Endothelial cell of umbilical vein (primary cell): Measurements from ENCODE around the gene ZMYND11. TPM values are rescaled to one million over a fixed set of nuclear protein-coding genes. Genes with fewer than 3 reads are reported as not detected.

Experiments used
- BruUV-seq: library from RNA; stranded (reverse); fragments of 400-500 nt; replicated peaks from 2 replicates; lab custom pipeline; 2021; lab: Mats Ljungman, UMichigan
- CTCF ChIA-PET: fragments of 300-600, 350-600 bp; sonication (Branson Sonifier 250); formaldehyde crosslinking; loops from one replicate; lab custom pipeline; 2021; ENCODE audit warnings: antibody characterized with exemption, inconsistent platforms; lab: Charles Lee
- POLR2A ChIA-PET: fragments of 300-600, 350-600 bp; sonication (Branson Sonifier 250); formaldehyde crosslinking; loops from one replicate; lab custom pipeline; 2021; ENCODE audit warnings: antibody characterized with exemption, inconsistent platforms; lab: Charles Lee
- DNase-seq: peaks from one replicate; pipeline ENCODE4 v3.0.0-alpha.2; 2011; ENCODE audit warnings: low read depth, low spot score
- FAIRE-seq: peaks from 2 replicates; lab custom pipeline; 2011; peaks lifted over from hg19 to GRCh38; lab: Jason Lieb, UNC
- H2AFZ ChIP-seq: 2 replicates; pipeline ENCODE4 v1.6.0; 2012; ENCODE audit warnings: low read depth, low read length, control low read depth, inconsistent platforms
- H3K27ac ChIP-seq: 2 replicates; pipeline ENCODE4 v1.5.1; 2011; ENCODE audit warnings: low read depth, mild to moderate bottlenecking, control low read depth, low read length, moderate library complexity; ENCODE audit not compliant: insufficient read depth
- H3K27me3 ChIP-seq, 2 experiments: 2 replicates each; pipeline versions ENCODE4 v1.6.0 to v1.6.1; 2011; ENCODE audit warnings: low read length in 2 of 2, mixed read lengths in 1 of 2; ENCODE audit not compliant: control insufficient read depth in 2 of 2, insufficient read depth in 2 of 2
- H3K36me3 ChIP-seq, 2 experiments: 2 replicates in 1 of 2; 3 replicates in 1 of 2; pipeline ENCODE4 v1.5.1; 2011; ENCODE audit warnings: low read length in 2 of 2, mild to moderate bottlenecking in 1 of 2, moderate library complexity in 1 of 2; ENCODE audit not compliant: control insufficient read depth in 2 of 2, insufficient read depth in 2 of 2; ENCODE audit errors: extremely low read depth in 1 of 2
- H3K4me1 ChIP-seq: 3 replicates; pipeline ENCODE4 v1.5.1; 2011; ENCODE audit warnings: mild to moderate bottlenecking, low read length; ENCODE audit not compliant: control insufficient read depth, insufficient read depth; ENCODE audit errors: extremely low read depth
- H3K4me2 ChIP-seq: 2 replicates; pipeline ENCODE4 v1.6.1; 2011; ENCODE audit warnings: low read length, control low read depth, mixed read lengths; ENCODE audit not compliant: insufficient read depth
- H3K4me3 ChIP-seq, 3 experiments: fragments of 200-600 bp in 1 of 3; sonication (generic), shearing (Covaris generic) in 1 of 3; replicated peaks in 1 of 3; 2 replicates each; pipeline ENCODE4 v1.5.1; 2011 to 2016; ENCODE audit warnings: control low read depth in 3 of 3, low read length in 3 of 3, mild to moderate bottlenecking in 2 of 3, inconsistent platforms in 1 of 3, low read depth in 1 of 3, moderate library complexity in 1 of 3; ENCODE audit not compliant: insufficient read depth in 1 of 3
- H3K79me2 ChIP-seq: 2 replicates; pipeline ENCODE4 v1.6.0; 2012; ENCODE audit warnings: low read length, inconsistent platforms; ENCODE audit not compliant: control insufficient read depth, insufficient read depth
- H3K9ac ChIP-seq: replicated peaks from 2 replicates; pipeline ENCODE3; 2011; ENCODE audit warnings: low read length, control low read depth; ENCODE audit not compliant: insufficient read depth; ENCODE audit errors: extremely low read depth
- H3K9me1 ChIP-seq: replicated peaks from 3 replicates; pipeline ENCODE4 v1.6.0; 2011; ENCODE audit warnings: mild to moderate bottlenecking, low read length; ENCODE audit not compliant: control insufficient read depth, insufficient read depth; ENCODE audit errors: extremely low read depth
- H3K9me3 ChIP-seq: replicated peaks from 2 replicates; pipeline ENCODE4 v1.5.1; 2012; ENCODE audit warnings: low read length, inconsistent platforms; ENCODE audit not compliant: control insufficient read depth, insufficient read depth
- H4K20me1 ChIP-seq: replicated peaks from 2 replicates; pipeline ENCODE3; 2011; ENCODE audit warnings: mild to moderate bottlenecking, low read length; ENCODE audit not compliant: control insufficient read depth, insufficient read depth; ENCODE audit errors: extremely low read depth
- EZH2 ChIP-seq: IDR thresholded peaks from 2 replicates; pipeline ENCODE4 v1.6.1; 2012; ENCODE audit warnings: borderline replicate concordance, low read depth, mild to moderate bottlenecking, moderate library complexity, low read length, inconsistent platforms; ENCODE audit not compliant: severe bottlenecking
- FOS ChIP-seq: IDR thresholded peaks from 2 replicates; pipeline ENCODE4 v1.6.1; 2011; ENCODE audit warnings: mild to moderate bottlenecking, low read length, moderate library complexity, borderline replicate concordance; ENCODE audit not compliant: insufficient read depth
- GATA2 ChIP-seq: IDR thresholded peaks from 2 replicates; pipeline ENCODE4 v1.7.0; 2011; ENCODE audit warnings: low read depth, mild to moderate bottlenecking, moderate library complexity, mixed read lengths, low read length; ENCODE audit not compliant: insufficient read length, insufficient read depth
- JUN ChIP-seq: IDR thresholded peaks from 2 replicates; pipeline ENCODE4 v1.6.1; 2011; ENCODE audit warnings: borderline replicate concordance, low read depth; ENCODE audit not compliant: insufficient read length, insufficient read depth
- MYC ChIP-seq: IDR thresholded peaks from one replicate; pipeline ENCODE4 v1.6.1; 2011; ENCODE audit warnings: mild to moderate bottlenecking, low read depth, low read length
- POLR2A ChIP-seq: IDR thresholded peaks from 2 replicates; pipeline ENCODE4 v1.6.1; 2012; ENCODE audit warnings: low read depth, mild to moderate bottlenecking, control low read depth, low read length
- POLR2AphosphoS5 ChIP-seq: IDR thresholded peaks from 2 replicates; pipeline ENCODE4 v1.6.1; 2012; ENCODE audit warnings: low read depth, mild to moderate bottlenecking, control low read depth, low read length, moderate library complexity; ENCODE audit not compliant: insufficient read depth
- dilution Hi-C: fragments of 300-500 bp; cut with MboI; formaldehyde crosslinking; loops from one replicate; pipeline ENCODE4 v1.15.0; 2019; ENCODE audit warnings: low sequenced_read_pairs; ENCODE audit not compliant: extremely low pct_ligation_motif_present
- intact Hi-C: fragments of 100-400 bp; cut with micrococcal nuclease; formaldehyde crosslinking; loops from one replicate; pipeline ENCODE4 v1.10.0; 2022
- polyA plus RNA-seq, 4 experiments: library from polyadenylated mRNA; depleted of rRNA in 3 of 4; stranded (reverse) in 3 of 4; unstranded in 1 of 4; fragments of >200 nt; gene quantifications; 2 replicates each; pipeline versions ENCODE4 v1.2.1 to v1.2.3, GENCODE V29; 2011 to 2012; ENCODE audit warnings: missing spikeins in 1 of 4
- total RNA-seq: library from RNA; stranded (reverse); gene quantifications from 2 replicates; pipeline ENCODE4 v1.2.3, GENCODE V29; 2021
- TF ChIP-seq, protein P1 (sequence below), 2 donors: IDR thresholded peaks; 1 replicate in 1 of 2; 2 replicates in 1 of 2; pipeline ENCODE4 v1.5.1; 2011; ENCODE audit warnings: low read length in 2 of 2, mild to moderate bottlenecking in 2 of 2, moderate library complexity in 2 of 2, control low read depth in 1 of 2, inconsistent platforms in 1 of 2, low read depth in 1 of 2; ENCODE audit not compliant: insufficient read depth in 1 of 2; ENCODE audit errors: extremely low read depth in 1 of 2
- TF ChIP-seq, protein P2 (sequence below): IDR thresholded peaks from 2 replicates; pipeline ENCODE4 v1.6.1; 2011; ENCODE audit not compliant: insufficient read depth, insufficient read length

ZMYND11 gene
- total and polyA plus RNA-seq, 2 donors (not counting 3 experiments of a cell fraction or from before 2014, with no cell fraction given), result 17.0 to 56.0 TPM

DNA sequence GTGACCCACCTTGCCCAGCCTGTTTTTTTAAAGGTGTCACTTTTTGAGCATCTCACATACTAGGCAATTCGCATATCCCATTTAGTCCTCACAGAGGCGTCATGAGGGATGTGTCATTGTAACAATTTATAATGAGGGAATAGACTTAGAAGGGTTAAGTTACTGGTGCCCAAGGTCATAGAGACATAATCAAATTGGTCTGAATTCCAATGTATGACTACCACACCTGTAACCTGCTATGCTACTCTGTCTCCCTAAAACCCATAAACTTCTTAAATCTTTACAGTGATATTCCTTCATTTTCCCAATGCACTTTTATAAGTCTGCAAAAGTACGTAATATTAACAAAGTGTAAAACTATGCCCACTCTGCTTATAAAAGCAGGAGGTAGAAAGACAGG, 7.1 kb downstream of the ZMYND11 start:
- no peak for FAIRE-seq
- POLR2A ChIA-PET, result no interaction called here
- H3K4me1 ChIP-seq, result peaks cover 6% of the 10 kb centered on the region
- BruUV-seq, result no TSS peak
- H3K4me3 ChIP-seq, result no peak overlapping the region
- dilution Hi-C loops (no loop called here), intact Hi-C loops (no loop called here)
- H3K9ac ChIP-seq, result no peak overlapping the region
- H3K27me3 ChIP-seq, result no peaks in the 10 kb centered on the region
- peaks cover 8% of the 10 kb centered on the region for H4K20me1 ChIP-seq
- no peak overlapping the region for H3K4me2 ChIP-seq
- no peak overlapping the region for H2AFZ ChIP-seq
- H3K79me2 ChIP-seq, result peaks cover 92% of the 10 kb centered on the region
- no peaks in the 10 kb centered on the region for H3K9me1 ChIP-seq
- H3K9me3 ChIP-seq, result no peaks in the 10 kb centered on the region
- no peak for DNase-seq
- CTCF ChIA-PET, result interaction anchor here (1.3 kb wide), 1 partner anchor 9 kb away, joined by 3 read pairs; no protein-coding TSS in a partner anchor
- no peak overlapping the region for H3K27ac ChIP-seq
- no peak for TF ChIP-seq POLR2A
- TF ChIP-seq GATA2, result no peak
- TF ChIP-seq EZH2, result no peak
- TF ChIP-seq MYC, result no peak
- no peak for TF ChIP-seq FOS
- no peak for TF ChIP-seq JUN
- TF ChIP-seq, protein P1, sequence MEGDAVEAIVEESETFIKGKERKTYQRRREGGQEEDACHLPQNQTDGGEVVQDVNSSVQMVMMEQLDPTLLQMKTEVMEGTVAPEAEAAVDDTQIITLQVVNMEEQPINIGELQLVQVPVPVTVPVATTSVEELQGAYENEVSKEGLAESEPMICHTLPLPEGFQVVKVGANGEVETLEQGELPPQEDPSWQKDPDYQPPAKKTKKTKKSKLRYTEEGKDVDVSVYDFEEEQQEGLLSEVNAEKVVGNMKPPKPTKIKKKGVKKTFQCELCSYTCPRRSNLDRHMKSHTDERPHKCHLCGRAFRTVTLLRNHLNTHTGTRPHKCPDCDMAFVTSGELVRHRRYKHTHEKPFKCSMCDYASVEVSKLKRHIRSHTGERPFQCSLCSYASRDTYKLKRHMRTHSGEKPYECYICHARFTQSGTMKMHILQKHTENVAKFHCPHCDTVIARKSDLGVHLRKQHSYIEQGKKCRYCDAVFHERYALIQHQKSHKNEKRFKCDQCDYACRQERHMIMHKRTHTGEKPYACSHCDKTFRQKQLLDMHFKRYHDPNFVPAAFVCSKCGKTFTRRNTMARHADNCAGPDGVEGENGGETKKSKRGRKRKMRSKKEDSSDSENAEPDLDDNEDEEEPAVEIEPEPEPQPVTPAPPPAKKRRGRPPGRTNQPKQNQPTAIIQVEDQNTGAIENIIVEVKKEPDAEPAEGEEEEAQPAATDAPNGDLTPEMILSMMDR (IDR thresholded peaks at IDR 0.05; ENCODE audit: extremely low read depth in 1 of 2, insufficient read depth in 1 of 2, low read depth in 1 of 2, low read length in 2 of 2), result no peak
- TF ChIP-seq POLR2AphosphoS5, result no peak
- TF ChIP-seq, protein P2, sequence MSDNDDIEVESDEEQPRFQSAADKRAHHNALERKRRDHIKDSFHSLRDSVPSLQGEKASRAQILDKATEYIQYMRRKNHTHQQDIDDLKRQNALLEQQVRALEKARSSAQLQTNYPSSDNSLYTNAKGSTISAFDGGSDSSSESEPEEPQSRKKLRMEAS, result no peak
- H3K36me3 ChIP-seq, result no peaks in the 10 kb centered on the region
